Dermis blood vessel endothelial cell (primary cell): ENCODE results near the gene AGBL2. TPM values are rescaled to one million over a fixed set of nuclear protein-coding genes. Genes with fewer than 3 reads are reported as not detected.
"Not testable (repeated sequence)": the region's sequence is repeated elsewhere in the genome, so short reads cannot be mapped to it uniquely, and the experiment has no call there.

Experiments
- DNase-seq: peaks from one replicate; pipeline ENCODE4 v3.0.0; 2010
- total RNA-seq: library from RNA; depleted of rRNA; stranded (reverse); fragments of >200 nt; gene quantifications from 2 replicates; pipeline ENCODE4 v1.2.3, GENCODE V29; 2014

The AGBL2 gene, protein sequence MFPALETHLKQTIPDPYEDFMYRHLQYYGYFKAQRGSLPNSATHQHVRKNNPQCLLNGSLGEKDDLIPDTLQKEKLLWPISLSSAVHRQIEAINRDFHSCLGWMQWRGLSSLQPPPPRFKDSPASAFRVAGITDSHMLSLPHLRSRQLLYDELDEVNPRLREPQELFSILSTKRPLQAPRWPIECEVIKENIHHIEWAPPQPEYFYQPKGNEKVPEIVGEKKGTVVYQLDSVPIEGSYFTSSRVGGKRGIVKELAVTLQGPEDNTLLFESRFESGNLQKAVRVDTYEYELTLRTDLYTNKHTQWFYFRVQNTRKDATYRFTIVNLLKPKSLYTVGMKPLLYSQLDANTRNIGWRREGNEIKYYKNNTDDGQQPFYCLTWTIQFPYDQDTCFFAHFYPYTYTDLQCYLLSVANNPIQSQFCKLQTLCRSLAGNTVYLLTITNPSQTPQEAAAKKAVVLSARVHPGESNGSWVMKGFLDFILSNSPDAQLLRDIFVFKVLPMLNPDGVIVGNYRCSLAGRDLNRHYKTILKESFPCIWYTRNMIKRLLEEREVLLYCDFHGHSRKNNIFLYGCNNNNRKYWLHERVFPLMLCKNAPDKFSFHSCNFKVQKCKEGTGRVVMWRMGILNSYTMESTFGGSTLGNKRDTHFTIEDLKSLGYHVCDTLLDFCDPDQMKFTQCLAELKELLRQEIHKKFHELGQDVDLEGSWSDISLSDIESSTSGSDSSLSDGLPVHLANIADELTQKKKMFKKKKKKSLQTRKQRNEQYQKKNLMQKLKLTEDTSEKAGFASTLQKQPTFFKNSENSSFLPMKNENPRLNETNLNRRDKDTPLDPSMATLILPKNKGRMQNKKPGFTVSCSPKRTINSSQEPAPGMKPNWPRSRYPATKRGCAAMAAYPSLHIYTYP
- 0.17 and 0.23 TPM in 2 replicates for total RNA-seq

DNA sequence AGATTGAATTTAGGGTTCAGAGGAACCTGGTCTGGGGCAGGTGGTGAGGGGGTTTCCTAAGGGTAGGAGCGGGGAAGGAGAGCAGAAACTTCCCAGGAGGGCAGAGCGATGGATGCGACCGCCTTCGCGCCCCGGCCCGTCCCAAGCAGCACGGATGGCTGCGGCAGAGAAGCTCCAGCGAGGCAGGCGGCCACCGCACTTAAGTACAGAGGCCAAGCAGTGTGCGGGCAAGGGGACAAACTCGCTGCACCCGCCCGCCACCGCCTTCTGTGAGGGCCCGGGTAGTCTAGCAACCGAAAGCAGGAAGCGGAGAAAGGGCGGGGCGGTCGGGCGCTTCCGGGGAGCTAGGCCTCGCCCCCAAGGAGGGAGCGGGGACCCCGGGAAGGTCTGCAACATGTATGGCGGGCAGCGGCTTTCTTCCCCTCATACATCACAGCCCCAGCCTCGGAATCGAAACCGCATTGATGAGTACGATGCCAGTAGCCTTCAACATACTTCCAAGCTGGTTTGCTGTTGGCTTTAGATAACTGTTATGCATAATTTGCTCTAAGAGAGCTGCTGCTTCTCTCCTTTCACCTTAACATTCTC lies at the start of gene AGBL2:
Gene AGBL2 (minus strand): TSS at position 288 of the 588 bp plus-strand sequence. CDS start 719 bp downstream, outside the sequence.
- DNase-seq, result peak; percentile 43

DNA sequence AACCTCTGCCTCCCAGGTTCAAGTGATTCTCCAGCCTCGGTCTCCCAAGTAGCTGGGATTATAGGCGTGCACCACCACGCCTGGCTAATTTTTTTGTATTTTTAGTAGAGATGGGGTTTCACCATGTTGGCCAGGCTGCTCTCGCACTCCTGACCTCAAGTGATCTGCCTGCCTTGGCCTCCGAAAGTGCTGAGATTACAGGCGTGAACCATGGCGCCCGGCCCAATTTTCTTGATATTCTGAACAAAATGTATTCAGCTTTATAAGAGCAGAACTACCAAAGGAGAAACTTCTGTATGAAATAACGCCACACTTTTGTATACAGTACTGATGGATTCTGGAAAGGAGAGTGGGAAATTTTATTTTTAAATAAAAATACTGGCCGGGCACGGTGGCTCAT lies 44.1 kb upstream of the AGBL2 start:
- not testable (repeated sequence) for DNase-seq

DNA sequence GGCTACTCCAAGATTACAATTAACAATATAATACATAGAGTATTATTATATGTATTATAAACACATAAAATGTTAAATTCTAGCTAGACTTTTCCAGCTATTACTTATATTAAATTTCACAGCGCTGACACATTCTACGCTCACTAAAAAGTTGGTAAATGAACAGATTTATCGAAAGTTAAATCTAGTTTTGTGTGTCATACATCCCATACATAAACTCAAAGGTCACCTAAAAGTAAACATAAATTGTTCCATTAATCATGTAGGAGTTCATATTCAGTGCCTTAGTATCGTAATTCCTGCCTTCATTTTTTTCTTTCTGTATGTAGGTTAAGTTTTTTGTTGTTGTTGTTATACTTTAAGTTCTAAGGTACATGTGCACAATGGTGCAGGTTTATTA lies 41.0 kb upstream of the AGBL2 start:
- DNase-seq, result no peak

DNA sequence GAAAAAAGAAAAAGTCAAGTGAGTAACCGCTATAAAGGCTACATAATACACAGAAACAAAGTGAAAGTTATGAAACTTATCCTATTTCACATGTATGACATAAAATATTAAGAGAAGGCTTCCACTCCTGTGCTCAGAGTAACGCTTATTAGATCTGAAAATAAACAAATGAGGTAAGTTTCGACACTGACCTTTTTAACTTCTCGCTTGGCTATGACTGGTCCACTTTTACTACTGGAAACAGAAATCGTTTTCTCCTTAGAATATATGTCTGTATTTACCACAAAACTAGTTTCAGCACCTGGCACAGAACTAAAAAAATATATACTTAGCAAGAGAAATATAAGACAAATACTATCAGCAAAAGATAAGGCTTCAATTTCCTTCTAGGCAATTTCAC lies 35.6 kb upstream of the AGBL2 start:
- no peak for DNase-seq

DNA sequence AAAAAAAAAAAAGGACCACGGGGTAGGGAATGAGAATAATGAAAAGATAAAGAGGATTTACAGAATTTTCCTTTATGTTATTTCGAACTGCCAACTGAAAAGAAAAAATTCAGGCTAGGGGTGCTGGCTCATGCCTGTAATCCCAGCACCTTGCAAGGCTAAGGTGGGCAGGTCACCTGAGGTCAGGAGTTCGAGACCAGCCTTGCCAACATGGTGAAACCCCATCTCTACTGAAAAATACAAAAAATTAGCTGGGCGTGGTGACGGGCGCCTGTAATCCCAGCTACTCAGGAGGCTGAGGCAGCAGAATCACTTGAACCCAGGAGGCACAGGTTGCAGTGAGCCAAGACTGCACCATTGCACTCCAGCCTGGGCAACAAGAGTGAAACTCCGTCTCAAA lies 27.3 kb upstream of the AGBL2 start:
- not testable (repeated sequence) for DNase-seq

DNA sequence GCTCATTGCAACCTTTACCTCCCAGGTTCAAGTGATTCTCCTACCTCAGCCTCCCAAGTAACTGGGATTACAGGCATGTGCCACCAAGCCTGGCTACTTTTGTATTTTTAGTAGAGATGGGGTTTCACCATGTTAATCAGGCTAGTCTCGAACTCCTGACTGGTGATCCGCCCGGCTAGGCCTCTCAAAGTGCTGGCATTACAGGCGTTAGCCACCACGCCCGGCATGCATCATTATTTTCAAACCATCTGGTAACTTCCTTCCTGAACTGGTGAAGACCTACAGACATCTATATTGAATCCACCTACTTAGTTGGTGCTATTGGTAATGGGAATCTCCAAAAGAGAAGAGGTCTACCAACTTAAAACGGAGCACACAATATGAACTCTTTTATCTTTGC lies 22.6 kb upstream of the AGBL2 start:
- not testable (repeated sequence) for DNase-seq

DNA sequence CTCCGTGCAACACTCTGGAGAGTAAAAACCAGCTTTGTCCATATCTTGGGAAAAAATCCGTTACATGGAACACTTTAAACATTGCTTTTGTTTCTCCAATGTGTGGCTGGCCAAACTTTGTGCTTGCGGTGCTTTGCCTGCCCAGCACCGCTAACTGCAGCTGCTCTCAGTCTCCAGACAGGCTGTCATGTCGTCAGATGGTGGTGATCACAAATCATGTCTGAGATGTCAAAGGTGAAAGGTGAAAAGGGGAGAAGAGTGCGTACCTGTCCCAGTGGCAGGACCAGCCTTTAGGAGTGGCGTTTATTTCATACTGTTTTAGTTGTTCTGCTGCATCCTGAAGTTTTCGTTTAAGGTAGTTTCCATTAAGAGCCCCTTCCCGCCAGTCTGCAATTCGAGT lies 17.1 kb upstream of the AGBL2 start:
- DNase-seq, result no peak

DNA sequence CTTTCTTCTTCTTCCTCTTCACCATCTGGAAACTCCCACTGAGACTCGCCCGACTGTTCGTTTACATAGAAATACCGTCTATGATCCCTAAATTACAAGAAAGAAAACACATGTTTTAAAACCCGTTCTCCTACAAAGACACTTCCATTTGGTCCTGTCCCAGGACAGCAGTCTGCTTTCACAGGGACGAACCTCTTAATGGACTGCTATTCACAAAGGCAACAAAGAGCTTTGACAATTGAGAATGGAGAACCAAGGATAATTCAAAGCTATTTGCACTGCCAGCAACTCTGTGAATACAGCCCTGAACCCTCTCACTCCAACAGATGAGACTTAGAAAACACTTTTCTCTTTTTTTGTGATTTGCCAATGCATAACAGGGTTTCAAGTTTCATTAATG lies 16.3 kb upstream of the AGBL2 start:
- DNase-seq, result no peak

DNA sequence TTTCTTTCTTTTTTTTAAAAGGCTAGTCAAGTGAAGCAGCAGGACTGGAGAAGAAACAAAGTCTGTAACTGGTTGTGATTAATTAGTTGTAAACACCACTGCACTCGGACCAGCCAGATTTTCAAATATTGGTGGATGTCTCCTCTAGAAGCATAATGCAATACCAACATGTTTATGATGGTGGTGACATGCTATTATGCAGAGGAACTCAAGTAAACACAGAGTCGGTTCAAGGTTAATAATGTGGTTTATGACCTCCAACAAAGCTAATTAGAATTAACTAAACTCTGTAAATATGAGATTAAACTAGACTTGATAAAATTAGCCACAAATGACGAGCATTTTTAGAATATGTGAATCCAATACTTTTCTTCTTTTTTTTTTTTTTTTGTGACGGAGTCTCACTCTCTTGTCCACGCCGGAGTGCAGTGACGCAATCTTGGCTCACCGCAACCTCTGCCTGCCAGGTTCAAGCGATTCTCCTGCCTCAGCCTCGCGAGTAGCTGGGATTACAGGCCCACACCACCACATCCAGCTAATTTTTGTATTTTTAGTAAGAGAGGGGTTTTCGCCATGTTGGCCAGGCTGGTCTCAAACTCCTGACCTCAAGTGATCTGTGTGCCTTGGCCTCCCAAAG lies 11.8 kb upstream of the AGBL2 start:
- DNase-seq, result no peak

DNA sequence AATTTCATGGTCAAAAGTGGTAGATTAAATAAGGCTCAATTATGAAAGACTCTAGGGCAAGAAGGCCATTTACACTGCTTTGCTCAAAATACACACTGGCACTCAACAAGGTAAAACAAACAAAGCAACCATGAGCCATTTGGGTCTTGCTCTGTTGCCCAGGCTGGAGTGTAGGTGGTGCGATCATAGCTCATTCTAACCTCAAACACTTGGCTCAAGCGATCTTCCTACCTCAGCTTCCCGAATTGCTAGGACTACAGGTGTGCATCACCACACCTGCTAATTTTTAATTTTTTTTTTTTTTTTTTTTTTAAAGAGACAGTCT lies 10.9 kb upstream of the AGBL2 start:
- no peak for DNase-seq

DNA sequence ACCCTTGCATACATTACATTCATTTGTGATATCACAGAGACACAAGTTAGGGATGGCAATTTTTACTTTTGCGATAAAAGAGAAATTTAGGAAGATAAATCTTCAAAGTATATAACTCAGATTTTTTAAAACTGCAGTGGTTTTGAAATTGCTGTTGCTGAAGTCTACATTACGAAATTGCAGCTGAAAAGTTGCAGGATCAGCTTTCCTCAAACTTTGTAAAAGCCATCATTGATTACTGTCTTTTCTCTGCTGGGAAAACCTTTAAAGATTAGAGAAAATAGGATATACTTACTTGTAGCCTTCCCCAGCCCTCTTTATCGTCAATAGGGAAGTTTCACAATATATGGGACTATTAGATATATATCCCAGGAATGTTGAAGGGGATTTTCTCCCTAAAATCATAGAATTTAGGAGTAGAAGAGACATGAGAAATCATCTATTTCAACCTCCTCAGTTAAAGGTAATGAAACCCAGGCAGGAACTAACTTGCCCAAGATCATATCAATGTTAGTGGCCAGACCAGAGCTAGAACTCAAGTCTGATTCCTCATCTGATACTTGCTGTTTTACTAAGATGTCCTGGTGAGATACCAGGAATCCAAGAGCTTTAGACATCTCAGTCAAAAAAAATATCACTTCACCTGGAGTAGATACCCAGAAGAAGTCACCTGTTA lies 10.4 kb upstream of the AGBL2 start:
- DNase-seq, result no peak

DNA sequence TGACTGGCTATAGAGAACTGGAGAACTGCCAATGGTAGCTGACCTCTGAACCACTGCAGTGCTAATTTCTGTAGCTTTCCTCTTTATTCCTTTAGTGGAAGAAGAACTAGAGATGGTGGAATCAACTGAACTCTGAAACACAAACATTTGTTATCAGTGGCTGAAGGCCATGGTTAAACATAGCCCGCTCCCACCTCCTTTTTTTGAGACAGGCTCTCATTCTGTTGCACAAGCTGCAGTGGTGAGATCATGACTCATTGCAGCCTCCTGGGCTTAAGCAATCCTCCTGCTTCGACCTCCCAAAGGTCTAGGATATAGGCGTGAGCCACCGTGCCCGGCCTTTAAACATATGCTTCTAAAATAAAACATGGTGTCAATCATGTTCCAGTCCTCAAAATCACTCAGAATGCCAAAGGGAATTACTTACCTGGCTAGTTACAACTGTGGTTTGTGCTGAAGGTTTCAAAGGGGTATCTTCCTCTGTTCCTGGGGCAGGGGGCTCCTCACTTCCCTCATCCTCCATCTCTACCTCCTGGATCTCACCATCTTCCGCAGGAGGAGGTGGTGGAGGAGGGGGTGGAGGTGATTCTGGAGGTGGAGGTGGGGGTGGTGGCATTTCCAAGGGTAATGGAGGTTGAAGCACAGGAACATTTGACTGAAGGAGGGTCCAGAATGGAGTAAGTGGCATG lies 9.0 kb upstream of the AGBL2 start:
- DNase-seq, result peak; percentile 36

DNA sequence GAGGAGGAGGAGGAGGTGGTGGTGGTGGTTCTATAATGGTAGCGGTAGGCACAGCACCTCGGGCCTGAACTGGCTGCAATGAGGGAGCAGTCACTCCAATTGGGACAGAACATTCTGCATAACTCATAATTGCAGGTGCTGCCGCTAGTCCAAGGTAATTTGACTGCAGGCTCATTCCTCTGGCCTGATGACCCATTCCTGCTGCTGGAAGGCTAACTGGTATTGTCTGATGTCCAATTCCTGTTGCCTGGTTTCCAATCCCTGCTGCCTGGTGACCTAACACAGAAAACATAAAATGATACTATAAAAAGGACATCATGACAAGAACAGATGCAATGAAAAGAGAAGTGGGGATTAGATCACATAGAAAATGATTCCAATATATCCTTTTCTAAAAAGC lies 7.9 kb upstream of the AGBL2 start:
- no peak for DNase-seq

DNA sequence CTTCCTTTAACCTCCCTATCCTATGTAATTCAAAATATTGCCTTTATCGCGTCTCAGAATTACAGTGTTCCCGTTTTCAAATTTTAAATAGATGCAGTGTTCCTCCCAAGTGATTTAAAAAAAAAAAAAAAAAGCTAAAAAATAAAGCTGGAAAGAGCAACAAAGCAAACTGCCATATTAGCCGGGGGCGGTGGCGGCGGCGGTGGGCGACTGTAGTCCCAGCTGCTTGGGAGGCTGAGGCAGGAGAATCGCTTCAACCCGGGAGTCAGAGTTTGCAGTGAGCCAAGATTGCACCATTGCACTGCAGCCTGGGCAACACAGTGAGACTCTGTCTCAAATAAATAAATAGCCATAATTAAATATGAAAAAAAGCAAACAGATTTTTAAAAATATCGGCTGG lies 5.5 kb upstream of the AGBL2 start:
- DNase-seq, result no peak

DNA sequence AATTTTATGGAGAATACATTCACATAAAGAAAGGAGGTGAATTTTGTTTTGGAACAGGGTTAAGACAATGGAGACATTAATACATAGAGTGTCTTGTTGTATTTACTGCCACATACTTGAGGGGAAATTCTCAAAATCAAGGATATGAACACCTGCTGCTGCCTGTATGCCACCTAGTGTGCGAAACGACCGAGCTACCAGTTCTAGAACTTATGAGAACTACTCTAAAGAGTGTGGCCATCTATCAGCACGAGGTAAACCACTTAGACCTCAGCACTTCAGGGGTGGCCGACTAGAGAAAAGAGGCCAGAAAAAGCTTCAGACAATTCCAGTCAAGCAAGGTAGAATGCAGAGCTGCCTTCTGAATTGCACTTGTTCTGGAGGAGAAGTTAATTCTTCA lies 1.5 kb upstream of the AGBL2 start:
- peak; percentile 17 for DNase-seq

DNA sequence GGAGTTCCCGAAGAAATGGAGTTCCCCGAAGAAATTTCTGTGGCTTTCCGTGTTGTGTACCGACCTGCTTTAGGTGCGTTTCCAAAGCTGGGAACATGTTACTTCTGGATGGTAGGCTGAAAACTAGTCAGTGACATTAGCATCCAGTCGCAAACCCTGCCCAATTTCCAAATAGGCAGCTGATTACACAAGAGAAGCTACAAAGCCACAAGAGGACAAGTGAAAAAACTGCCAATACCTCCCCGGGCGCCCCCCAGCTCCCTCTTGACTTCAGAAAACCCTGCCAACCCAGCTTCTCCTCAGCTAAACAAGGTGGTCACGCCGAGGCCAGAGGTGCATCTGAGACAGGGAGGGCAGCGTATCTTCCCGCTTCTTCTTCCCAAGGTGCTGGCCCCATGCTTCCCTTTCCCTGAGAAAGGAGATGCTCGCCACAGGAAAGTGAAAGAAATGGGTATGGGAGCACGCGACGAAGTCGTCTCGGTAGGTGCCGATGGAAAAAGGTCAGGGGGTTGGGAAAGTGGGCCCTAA lies 551 bp downstream of the AGBL2 start:
- DNase-seq, result no peak

DNA sequence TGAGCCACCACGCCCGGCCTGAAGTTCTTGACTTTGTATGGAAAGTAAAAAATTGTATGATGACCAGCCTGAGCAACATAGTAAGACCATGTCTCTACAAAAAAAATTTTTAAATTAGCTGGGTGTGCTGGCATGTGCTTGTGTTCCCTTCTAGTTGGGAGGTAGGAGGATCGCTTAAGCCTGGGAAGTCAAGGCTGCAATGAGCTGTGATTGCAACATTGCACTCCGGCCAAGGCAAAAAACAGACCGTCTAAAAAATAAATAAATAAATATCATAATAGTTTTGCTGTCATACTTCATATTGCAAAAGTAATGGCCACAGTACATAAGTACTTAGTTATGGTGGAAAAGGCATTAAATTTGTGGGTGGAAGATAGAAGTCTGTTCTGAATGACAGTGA lies 3.4 kb downstream of the AGBL2 start:
- DNase-seq, result no peak

DNA sequence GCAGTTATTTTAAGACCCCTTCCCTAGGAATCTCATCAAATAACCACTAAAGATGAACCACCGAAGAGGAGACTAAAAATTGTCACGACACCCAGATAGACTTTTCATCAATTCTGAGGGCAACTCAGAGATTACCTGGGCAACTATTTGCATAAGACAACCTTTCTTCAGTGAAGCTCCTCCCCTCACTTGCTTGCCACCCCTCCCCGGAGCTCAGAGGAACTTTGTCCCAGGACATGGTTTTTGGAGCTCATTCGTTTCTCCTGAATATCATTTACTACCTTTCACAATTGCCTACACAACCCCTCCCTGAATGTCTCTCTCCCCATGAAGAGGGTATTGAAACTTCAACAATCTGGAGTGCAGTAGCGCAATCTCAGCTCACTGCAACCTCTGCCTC lies 3.9 kb downstream of the AGBL2 start:
- no peak for DNase-seq

DNA sequence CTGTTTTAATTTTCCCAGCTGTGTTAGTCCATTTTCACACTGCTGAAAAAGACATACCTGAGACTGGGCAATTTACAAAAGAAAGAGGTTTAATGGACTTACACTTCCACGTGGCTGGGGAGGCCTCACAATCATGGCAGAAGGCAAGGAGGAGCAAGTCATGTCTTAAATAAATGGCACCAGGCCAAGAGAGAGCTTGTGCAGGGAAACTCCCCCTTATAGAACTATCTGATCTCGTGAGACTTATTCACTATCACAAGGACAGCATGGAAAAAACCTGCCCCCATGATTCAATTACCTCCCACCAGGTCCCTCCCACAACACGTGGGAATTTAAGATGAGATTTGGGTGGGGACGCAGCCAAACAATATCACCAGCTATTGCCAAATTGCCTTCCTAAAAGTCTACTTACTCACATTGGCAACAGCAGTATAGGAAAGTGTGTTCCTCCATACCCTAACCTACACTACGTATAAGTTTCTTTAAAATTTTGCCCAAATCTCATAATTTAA lies 7.8 kb downstream of the AGBL2 start:
- DNase-seq, result not testable (repeated sequence)

DNA sequence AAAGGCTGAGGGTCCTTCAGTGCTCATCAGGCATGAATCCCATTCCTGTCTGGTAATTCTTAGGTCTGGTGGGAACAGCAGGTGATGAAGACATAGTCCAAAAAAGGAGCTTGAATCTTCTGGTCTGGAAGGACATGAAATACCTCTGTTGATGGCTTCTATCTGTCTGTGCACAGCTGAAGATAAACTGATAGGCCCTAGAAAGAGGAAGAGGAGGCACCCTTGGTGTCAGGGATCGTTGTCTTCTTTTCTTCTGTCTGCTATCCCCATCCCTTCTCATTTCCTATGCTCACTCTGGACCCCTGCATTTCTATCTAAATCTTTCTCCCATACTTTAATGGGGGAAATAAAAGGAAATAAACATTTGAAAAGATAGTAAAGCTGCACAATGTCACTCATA lies 9.4 kb downstream of the AGBL2 start:
- DNase-seq, result no peak

DNA sequence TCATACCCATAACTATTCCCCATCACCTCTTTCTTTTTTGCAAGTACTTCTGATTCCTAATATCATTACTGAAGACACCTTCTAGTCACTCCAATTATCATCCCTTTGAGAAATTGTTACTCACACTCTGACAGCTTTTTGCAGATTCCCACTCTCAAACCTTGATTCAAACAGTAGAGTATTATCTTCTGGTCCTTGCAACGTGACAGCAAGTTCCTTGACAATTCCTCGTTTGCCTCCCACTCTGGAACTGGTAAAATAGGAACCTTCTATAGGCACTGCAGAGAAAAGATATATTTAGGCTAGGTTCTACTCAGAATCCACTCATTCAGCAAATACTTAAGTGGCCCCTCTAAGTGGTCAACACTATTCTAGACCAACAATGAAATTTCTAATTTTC lies 23.2 kb downstream of the AGBL2 start:
- DNase-seq, result no peak
